T1000 (cell line): ENCODE results near the gene RLBP1.
"Not testable (repeated sequence)": the region's sequence is repeated elsewhere in the genome, so short reads cannot be mapped to it uniquely, and the experiment has no call there.

Experiments used
- DNase-seq: peaks from one replicate; lab custom pipeline; 2025; ENCODE audit warnings: mixed read lengths; lab: John Stamatoyannopoulos, UW

Gene RLBP1

DNA sequence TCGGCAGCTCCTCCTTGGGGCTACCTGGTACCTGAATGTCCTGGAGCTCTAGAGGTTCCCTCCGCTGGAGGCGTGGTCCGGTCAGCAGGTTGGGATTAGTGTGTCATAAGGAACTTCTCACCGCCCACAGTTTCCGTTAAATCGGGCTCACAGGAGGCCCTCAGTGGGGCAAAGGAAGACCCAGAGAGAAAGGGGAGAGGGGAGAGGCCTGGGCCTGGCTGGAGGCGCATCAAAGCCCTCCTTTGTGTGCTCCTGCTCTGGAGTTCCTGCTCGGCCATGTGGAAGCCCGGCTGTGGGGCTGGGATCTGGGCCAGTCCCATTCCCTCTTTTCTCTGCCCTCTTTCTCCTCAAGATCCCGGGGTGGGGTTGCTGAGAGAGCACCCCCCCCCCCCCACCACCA lies at the start of gene RLBP1:
Gene RLBP1, minus strand, starts transcription at position 37 of the 400 bp plus-strand sequence. CDS start 2,604 bp downstream, outside the sequence.
- no peak for DNase-seq

DNA sequence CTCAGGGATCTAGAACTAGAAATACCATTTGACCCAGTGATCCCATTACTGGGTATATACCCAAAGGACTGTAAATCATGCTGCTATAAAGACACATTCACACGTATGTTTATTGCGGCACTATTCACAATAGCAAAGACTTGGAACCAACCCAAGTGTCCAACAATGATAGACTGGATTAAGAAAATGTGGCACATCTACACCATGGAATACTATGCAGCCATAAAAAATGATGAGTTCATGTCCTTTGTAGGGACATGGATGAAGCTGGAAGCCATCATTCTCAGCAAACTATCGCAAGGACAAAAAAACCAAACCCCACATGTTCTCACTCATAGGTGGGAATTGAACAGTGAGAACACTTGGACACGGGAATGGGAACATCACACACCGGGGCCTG lies 28.8 kb upstream of the RLBP1 start:
- DNase-seq = not testable (repeated sequence)

DNA sequence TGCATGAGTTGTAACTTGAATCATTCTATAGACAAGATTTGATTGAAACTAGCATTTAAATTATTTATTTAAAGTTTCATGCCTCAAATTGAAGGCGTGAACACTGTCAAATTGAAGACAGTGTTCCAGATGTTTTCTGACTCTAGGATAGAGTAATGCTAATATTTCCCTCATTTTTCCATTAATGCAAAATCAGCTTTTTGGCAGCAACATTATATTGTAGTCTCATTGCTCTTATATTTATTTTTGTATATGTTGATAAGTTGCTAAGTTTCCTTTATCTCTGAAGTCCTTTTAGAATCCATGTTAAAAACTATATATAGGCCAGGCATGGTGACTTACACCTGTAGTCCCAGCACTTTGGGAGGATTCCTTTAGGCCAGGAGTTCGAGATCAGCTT lies 27.2 kb upstream of the RLBP1 start:
- DNase-seq = no peak

DNA sequence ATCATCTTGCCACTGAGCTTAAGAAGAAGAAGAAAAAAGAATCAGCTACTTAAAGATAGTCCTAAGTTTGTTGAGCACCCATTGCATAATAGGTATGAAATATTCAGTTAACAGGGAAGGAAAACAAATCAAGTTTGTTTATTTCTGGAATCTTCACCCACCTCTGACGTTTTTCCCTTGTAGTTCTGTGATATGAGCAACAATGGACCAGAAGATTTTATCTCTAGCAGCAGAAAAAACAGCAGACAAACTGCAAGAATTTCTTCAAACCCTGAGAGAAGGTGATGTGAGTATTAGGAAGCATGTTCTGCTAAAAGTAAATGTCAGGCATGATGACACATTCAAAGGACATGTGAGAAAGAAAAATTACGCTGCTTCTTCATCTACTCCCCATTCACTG lies 26.1 kb upstream of the RLBP1 start:
- no peak for DNase-seq

DNA sequence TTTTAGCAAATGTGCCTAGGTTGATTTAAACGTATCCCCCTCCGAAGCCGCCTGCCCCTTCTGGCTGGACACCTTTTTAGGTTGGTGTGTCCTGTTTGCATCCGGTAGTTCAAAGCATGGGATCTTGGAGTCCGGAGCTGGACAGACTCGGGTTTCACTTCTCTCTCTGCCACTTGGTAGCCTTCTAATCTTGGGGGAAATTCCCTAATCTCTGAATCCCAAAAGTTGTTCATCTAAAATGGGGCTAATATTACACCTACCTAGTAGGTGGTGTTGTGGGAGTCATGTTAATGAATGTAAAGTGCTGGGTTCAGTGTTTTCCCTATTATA lies 23.2 kb upstream of the RLBP1 start:
- no peak for DNase-seq

DNA sequence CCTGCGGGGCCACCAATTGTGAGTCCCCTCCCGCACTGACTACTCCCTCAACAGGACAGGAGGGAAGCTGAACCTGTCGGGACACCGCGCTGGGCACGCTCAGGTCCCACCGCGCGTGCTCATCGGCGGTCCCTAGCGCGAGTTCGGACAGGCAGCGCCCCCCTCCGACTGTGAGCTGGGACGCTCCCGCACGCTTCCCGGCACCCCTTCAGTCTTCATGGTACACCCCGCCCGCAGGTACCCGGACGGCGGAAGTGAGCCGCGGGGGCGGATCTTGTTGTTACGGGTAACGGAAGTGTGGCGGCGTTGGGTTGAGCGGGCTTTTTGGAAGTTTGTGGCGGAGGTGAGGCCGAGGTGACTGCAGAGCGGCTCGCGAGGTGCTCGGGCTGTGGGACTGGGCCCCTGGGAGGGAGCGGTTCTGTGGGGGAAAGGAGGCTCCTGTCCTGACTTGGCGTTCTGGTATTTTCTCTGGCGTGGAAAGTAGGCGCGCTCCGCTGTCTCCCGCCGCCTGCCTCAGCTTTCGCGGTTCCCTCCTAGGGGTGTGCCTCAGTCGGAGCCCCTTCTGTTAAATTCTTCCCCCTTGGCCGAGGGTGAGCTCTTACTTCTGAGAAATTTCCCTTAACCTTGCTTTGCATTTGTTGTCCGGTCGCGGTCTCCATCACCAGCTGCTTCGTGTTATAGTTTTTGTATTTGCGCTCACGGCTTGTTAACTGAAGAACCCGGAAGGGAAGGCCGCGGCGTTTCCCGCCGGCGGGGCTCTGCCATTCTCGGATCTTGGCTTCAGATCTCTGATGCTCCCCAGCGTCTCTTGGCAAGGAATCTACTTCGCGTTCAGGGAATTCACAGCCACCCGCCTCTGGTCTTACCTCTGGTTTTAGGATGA lies 22.6 kb upstream of the RLBP1 start, which contains the start of gene FANCI:
Gene FANCI, plus strand, starts transcription at position 289 of the 883 bp plus-strand sequence. CDS start 3,669 bp downstream, outside the sequence.
- DNase-seq = peak; percentile 91

DNA sequence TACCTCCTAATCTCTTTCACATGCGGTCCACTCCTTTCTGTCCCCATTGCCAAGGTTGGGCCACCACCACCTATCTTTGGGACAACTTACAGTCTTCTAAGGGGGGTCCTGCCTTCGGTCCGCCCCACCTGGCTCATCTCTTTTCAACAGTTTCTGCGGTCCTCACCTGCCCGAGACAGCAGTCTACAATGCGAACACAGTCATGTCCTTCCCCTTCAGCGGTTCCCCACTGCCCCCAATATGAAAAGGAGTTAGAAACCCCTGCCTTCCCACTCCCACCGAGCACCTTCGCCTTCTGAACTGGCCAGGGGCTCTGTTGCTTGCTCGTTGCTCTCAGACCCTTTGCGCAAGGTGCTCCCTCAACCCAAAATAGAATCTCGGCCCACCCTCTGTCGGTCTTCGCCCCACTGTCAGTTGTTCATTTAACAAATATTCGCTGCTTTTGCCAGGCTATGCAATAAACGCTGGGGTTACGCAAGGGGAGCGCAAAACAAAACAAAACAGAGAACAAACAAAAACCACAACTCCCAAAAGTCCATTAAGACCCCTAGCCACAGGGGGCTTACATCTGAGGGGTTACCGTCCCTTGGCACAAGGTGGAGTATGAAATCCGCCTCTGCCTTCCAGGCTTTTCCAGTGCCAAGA lies 21.8 kb upstream of the RLBP1 start:
- DNase-seq = no peak

DNA sequence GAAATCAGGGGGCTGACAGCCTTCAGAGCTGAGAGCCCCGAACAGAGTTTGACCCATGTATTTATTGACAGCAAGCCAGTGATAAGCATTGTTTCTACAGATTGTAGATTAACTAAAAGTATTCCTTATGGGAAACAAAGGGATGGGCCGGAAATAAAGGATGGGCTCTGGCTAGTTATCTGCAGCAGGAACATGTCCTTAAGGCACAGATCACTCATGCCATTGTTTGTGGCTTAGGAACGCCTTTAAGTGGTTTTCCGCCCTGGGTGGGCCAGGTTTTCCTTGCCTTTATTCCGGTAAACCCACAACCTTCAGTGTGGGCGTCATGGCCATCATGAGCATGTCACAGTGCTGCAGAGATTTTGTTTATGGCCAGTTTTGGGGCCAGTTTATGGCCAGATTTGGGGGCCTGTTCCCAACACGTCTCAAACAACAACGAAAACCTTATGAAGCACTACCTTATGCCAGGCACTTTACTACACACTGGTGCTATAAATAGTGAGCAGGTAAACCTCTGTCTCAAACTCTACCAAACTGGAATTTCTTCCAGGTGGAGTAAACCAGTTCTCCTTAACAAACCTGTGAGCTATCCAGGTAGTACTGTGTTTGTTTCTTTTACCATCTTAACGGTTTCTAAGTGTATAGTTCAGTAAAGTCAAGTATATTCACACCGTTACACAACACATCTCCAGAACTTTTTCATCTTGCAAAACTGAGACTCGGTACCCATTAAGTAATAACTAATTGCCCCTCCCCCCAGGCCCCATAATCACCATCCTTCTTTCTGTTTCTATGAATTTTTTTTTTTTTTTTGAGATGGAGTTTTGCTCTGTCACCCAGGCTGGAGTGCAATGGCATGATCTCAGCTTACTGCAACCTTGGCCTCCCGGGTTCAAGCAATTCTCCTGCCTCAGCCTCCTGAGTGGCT lies 18.8 kb upstream of the RLBP1 start:
- not testable (repeated sequence) for DNase-seq

DNA sequence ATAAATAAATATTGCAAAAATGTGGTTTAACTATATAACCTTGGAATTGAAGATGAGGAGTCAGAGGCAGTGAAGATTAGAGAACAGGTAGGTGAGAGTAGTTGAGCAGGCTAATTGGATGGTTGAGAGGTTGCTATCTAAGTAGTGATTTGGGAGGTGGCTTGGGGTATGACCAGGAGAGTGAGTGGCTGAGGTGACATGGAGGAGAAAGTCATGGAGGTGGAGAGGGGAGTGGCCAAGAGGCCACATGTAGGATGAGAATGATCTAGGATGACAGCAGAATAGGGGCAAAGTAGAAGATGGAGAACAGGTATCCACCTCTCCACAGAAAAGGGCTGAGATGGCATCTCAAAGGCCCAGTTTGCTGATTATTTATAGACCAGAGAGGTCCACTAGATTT lies 10.5 kb upstream of the RLBP1 start:
- DNase-seq = no peak

DNA sequence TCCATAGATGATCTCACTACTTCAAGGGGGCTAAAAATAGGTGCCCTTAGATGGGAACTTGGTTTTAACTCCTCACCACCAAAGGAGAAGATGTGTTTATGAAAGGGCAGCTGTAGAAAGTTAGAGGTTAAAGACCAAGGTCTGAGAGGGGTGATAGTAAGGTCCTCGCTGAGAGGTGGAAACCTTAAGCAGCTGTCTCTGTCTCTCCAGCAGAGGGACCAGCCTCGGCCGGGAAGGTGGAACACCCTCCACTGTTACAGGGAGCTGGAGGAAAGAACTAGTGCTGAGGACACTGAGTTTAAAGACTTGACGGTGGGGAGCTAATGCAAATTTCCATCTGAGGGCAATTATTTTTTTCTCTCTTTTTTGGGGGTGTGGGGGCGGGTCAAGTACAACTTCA lies 8.9 kb upstream of the RLBP1 start:
- no peak for DNase-seq

DNA sequence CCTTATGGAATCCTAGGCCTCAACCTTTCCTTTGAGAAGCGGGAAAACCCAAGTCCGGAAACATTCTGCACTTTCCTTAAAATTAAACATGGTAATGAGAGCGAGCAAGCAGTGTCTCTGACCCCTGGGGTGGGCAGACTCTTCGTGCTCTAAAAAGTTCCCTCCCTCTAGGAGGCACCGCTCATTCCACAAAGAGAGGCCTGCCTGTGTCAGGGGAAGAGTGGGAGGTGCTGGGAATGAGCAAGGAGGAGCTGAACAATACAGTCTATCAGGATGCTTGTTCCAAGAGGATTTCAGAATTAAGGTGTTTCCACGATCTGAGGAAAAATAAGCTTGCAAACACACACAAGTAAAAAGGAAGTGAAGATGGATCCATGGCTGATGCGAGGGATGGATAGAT lies 6.0 kb upstream of the RLBP1 start:
- no peak for DNase-seq

DNA sequence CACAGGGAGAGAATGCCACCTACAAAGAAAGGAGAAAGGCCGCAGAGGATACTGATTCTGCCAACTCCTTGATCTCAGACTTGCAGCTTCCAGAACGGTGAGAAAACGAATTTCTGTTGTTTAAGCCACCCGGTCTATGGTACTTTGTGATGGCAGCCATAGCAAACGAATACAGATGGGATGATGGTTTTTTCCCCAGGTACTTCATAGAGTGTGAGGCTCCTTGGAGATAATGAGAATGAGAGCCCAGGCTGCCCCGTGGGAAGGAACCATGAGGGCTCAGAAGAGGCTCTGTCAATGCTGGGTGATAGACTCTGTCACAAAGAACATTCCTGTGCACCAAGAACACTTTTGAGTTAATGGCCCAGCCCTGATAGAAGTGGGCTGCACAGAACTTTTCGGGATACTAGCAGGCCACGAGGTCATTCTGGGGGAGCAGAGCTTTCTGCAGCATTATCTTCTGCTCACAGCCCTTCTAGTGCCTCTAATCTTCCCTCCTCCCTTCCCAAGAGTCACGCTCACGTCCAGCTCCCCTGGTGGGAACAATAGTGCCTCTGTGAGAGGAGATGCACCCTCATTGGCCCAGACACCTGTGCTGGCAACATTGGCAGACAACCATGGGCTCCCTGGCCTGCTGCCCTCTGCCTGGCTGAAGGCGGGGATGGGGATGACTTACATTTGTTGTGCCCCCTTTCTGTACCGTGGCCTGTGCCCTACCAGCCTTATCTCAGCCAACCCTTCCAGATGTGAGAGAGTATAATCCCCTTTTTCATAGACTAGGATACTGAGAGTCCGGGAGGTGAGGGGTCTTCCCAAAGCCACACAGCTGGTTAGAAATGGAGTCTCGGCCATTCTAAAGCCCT lies 5.2 kb upstream of the RLBP1 start:
- no peak for DNase-seq

DNA sequence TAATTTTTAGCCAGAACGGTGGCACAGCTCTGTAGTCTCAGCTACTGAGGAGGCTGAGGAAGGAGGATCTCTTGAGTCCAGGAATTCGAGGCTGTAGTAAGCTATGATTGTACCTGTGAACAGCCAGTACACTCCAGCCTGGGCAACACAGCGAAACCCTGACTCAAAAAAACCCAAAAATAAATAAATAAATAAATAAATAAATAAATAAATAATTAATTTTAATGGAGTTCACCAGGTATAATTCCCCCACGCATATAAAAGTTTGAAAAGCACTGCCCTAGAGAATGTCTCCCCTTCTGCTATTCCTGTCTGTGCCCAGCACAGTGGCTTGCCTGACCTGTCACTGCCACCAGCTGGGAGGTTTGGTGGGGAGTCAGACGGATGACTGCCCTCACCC lies 4.2 kb upstream of the RLBP1 start:
- no peak for DNase-seq

DNA sequence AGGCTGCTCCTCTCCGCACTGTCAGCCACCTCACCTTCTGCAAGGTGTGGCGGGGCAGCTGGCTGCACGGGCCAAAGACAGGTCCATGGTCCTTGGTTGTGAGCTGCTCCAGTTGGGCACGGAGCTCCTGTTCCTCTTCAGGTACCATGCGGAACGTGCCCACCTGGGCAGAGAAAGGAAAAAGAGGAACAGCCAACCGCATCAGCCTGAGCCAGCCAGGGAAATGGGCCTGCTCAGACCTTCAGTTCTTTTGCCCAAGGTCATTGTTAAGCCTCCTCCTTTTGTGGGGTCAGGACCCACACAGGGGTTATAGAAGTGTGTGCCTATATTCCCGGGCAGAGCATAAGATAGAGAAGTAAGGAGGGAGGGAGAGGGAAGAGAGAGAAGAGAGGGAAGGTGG lies 2.8 kb downstream of the RLBP1 start:
- DNase-seq = no peak

DNA sequence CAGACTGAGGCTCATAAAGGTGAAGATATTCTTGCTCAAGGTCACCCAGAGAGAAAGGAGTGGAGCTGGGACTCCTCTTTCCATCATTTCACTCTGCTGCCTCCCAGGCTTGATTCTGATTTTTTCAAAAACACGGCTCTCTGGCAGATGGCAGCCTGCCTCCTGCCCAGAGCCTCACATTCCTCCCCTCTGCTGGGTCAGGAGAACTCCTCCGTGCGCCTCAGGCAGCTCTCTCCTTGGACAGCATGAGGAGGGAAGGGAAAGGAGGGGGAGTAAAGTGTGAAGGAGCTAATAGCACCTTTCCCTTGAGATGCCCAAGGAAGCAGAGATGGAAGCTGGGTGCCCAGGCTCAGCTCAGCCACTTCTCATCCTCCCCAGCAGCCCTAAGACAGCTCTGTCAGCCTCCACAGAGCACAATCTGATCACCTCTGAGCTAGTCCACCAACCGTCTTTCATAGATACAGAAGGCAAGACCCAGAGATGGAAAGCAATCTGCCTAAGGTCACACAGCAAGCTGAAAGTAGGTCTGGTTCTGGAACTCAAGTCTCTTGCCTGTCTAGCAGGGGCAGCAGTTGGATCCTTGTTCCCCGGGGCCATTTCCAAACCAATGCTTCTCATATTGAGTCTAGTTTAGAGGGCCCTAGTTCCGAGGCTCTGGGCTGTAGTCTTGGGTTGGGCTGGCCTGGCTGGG lies 3.5 kb downstream of the RLBP1 start:
- no peak for DNase-seq

DNA sequence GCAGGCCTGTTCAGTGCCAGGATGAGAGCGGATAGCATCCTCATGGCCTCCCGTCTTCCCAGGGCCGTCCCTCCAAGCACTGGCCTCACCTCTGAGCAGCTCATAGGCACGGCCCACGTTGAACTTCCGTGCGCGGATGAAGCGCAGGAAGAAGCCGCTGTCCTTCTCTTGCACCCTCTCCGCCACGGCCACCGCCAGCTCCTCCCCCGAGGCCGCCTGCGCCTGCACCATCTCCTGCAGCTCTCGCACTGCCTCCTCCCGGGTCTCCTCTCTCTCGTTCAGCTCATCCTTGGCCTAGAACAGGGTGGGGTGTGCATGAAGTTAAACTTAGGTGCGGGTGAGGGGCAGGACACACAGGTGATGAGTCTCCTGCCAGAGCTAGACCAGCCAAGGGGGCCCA lies 4.3 kb downstream of the RLBP1 start:
- DNase-seq = no peak

DNA sequence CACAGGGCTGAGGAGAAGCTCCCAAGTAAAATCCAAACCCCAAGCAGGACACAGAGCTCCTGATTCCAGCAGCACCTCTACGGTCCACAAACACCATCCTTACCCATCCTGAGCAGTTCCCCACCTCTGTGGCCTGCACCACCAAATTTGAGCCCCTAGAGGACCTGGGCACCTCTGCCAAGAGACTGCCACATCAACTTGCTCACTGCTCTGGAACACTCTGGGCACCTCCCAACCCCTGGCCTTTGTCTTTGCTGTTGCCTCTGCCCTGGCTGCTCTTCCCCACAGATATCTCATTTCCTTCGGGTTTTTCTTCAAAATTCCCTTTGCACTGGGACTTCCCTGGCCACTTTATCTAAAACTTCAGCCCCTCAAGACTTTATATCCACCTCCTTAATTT lies 5.8 kb downstream of the RLBP1 start:
- no peak for DNase-seq

DNA sequence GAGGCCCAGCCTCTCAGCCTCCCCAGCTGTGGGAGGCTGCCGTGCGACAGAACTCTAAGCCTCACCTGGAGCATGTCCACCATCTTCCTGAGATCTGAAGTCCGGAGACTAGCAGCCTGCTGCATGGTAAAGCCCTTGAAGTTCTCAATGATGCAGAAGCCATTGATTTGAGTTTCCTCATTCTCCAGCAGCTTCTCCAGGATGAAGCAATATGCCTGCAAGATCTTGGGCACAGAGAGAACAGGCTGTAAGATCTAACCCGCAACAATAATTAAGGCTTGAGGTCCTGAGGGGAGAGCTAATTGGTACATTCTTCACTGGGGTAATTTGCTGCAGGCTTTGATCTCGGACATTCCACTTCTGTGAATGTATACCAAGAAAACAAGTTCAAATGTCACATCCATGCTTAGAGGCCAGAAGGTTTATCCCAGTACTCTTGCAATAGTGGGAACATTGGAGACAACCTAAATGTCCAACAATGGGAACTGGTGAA lies 9.7 kb downstream of the RLBP1 start:
- no peak for DNase-seq

DNA sequence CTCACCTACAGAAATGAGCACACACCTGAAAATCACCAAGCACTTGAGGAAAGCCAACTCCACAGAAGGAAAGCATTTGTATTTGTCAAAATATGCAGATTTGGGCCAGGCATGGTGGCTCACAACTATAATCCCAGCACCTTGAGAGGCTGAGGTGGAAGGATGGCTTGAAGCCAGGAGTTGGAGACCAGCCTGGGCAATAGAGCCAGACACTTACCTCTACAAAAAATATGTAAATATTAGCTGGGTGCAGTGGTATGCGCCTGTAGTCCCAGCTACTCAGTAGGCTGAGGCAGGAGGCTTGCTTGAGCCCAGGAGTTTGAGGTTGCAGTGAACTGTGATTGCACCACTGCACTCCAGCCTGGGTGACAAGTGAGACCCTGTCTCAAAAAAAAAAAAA lies 12.3 kb downstream of the RLBP1 start:
- DNase-seq = no peak

DNA sequence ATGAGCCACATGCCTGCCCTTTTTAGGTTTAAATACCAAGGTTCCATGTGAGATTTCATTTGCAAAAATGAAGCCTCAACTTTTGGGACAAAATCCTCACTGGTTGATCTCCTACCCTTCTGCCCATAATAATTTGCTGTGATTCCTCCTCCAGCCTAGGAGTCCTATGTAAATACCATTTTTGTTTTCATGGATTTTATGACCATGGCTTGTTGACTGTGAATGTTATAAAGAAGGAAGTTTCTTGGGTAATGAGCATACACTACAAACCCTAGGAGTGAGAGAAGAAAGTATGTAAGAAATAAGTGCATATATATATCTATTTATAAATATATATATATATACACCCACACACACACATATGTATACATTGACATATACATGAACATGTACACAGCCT lies 13.1 kb downstream of the RLBP1 start:
- DNase-seq = no peak

DNA sequence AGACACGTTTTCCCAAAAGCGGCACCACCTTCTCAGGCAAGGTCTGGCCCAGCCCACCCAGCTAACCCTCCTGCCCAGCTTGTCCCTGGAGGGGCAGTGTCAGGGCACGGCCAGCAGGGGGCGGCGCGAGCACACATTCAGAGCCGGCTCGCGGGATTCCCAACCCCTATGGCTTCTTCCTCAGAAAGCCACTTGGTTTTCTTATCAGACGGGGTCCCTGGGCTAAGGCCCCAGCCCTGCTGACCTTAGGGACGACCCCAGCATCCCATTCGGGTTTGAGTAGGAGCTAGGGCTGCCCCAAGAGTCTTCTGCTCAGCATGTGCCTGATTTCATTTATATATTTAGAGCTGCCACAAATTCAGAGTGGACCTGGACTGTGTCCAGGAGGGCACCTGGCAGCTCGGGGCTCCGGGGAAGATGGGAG lies 14.5 kb downstream of the RLBP1 start:
- peak; percentile 65 for DNase-seq
